ENCODE data around the gene LURAP1L.

Gene LURAP1L

DNA sequence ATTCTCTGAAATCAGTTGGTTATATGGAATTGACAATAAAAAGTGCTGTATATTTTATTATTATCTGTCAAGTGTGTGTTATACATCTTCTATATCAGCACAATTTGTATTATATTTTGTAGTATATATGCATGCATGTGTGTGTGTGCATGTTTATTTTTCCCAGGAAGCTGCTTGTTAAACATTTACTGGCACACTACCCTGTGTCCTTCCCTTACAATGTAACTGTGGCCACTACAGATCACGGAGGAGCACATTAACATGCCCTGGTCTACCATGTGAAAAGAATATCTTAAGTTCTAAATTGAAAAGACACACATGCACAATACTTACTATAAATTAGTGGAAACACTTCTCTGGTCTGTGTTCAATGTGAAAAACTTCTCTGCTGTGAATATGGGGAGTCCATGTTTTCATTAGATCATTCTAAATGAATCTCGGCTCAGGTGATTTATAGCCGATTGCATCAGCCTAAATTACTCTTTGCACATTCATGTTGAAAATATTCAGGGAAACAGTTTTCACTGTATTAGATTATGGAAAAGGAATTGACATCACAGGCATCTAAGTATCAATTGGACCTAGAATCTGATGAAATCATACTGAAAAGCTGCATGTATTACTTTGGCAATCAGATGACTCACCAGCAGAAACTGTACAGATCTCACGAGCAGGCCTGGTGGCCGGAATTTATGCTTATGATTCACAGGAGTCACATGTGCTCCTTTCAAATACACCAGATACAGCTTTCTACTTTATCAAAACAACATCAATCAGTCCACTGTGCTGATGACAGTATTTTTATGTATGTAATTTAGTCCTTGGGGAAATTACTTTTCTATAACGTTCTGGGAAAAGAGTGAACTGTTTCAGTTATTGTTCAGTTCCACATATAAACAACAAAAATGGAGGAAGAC is 39.4 kb downstream of the LURAP1L start:
- DNase-seq = no peak

- no peak for DNase-seq
Measured at GRCh38 chr9:12814877-12815237, 40.0 kb downstream of the LURAP1L start.

DNA sequence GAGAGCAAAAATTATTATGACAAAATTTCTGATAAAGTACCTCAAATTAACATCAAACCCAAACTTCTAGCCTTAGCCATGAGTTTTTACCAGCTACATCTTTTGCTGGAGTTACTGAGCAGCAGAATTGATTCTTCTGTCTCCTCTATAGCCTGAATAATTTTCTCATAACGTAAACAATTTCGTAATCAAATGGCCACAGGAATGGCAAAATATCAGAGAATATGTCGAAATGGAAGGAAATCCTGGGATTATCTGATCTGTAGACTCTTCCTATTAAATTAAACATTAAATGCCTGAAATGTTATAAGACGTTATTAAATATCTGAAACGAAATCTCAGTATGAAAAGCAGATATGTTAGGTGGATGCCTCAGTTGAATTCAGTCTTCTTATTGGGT is 41.1 kb downstream of the LURAP1L start:
- no peak for DNase-seq

- DNase-seq = no peak
Measured at GRCh38 chr9:12816656-12817101, 41.9 kb downstream of the LURAP1L start.

DNA sequence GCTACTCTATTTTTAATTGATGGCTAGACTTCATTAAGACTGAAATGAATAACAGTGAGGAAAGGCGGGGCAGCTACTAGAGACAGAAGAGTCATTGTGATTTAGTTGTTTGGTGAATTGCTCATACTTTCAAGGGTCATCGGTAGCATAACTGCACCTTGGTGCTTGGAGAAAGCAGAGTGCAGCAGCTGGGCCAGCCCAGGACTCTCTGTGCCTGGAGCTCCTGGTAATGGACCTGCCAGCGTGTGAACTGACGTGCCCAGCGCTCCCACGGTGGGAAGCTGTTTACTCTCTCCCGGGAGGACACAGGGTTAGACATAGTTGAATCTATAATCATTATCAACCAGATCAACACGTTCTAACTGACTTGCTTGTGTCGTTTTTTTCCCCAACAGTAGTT is 42.9 kb downstream of the LURAP1L start:
- no peak for DNase-seq

- DNase-seq = no peak
Measured at GRCh38 chr9:12818431-12819000, 43.7 kb downstream of the LURAP1L start.

GRCh38 chr9:12819436-12820185 is 44.8 kb downstream of the LURAP1L start:
- DNase-seq = peak in 1 of 2 experiments; percentile 2

- DNase-seq = no peak
Measured at GRCh38 chr9:12822111-12822510, 47.3 kb downstream of the LURAP1L start.

DNA sequence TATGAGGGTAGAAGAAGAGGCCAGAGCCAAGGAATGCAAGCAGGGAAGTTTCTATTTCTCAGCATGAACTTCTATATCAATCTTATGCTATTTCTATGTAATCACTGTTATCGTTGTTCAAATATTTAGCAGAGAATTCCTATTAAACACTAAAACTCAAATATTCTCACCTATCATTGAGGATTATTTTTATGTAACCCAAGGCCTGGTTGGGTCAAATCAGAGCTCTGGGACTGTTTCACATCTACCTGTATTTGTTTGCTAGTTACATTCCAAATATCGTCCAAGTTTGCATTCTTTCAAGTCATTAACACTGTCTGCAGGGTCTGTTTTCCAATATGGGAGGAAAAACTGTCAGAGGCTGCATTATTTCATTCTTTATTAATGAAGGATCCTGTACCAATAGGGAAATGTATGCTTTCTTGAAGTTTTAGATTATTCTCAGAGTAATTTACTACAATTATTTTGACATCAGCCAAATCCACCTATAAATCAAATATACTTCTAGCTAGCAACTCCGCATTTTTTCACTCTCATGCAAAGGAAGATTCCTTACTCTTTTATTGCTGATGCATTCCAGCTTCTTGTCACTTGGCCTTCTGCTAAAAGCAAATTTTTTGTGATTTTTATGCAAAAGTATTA is 52.2 kb downstream of the LURAP1L start:
- no peak for DNase-seq

DNA sequence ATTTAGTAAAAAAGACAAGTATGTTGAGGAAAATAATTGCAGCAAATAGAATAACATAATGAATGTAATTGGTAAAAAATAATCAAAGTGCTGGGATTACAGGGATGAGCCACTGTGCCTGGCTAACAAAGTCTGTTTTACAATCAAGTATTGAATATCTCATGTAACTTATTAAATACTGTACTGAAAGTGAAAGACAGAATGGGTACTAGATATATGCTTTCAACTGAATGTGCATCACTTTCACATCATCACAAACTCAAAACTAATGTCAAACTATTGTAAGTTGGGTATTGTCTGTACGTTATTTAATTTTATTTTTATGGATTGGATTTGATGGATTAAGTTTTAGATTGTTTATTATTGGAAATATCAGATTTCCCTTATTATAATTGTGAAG is 58.9 kb downstream of the LURAP1L start:
- DNase-seq = no peak

- DNase-seq = no peak
Measured at GRCh38 chr9:12838546-12838945, 63.7 kb downstream of the LURAP1L start.

DNA sequence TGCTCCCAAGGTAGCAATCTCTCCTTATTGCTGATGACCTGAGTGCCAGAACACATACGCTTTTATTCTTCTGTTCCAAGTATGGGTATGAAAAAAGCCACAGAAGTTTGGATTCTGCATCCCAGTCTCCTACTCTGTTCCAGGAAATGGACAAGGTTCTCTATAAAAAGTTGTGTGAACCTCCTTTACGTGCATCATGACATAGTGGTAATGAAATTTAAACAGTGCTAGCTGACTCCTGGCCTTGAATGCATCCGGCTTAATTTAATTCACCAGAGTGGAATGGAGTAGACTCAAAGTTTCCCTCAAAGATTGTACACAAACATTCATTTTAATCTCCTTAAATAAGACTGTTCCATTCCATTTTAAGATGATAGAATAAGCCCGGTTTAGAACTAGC is 68.9 kb downstream of the LURAP1L start:
- no peak for DNase-seq

DNA sequence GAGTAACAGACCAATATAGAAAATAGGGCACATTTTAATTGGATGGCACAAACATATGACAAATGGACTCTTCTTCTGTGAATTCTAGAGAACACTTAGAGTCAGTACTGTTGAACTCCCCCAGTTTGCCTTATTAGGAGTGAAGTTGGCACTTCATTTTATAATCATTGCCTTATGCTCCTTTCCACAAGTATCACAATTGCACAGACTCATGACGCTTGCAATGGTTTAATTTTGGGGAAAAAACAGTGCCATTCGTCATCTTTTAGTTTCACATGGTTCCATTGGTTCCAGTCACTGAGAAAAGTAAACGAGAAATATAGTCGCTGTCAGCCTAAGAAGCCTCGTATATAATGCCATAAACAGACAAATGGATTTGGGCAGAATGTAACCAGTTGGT is 71.2 kb downstream of the LURAP1L start:
- no peak for DNase-seq

GRCh38 chr9:12847561-12847960 is 72.7 kb downstream of the LURAP1L start:
- DNase-seq = no peak

DNA sequence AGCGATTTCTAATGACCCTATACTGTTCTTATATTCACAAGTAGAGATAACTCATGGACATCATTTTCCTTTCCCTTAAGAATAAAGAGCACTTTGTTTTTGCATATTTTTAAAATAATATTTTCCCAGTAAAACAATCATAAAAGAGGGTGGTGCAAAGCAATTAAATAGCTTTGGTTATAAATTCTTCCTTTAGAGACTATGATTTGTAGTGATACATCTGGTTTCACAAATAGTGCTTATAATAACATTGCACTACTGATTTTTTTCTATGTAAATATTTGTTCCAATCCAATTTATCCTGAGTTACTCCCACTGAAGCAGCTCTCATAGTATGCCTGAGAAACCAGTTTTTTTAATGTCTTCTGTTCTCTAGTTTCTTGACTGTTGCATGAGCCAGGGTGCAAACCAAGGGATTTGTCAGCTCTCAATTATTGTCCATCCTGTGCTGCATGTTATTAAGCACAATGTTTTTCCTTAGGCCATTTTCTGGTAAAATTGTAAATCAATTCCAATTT is 74.7 kb downstream of the LURAP1L start:
- no peak for DNase-seq

- no peak for DNase-seq
Measured at GRCh38 chr9:12851341-12852090, 76.7 kb downstream of the LURAP1L start.

- no peak for DNase-seq
Measured at GRCh38 chr9:12853051-12853450, 78.2 kb downstream of the LURAP1L start.

GRCh38 chr9:12854221-12854620 is 79.4 kb downstream of the LURAP1L start:
- no peak for DNase-seq

DNA sequence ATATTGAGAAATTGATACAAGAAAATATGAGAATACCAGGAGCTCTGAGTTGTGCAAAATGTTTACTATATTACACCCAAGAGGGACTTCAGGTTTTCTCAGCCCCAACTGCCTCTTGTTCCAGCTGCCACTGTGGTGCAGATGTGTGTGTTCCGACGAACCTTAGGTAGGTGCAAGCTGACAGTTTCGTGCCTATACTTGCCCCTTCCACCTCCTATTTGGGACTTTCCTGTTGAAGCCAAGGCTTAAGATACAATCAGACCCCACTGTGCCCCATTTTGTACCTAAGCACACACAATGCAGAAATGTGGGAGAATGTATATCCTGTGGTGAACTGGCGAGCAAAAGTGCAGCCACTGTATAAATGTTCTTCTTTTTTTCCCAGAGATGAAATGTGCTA is 80.2 kb downstream of the LURAP1L start:
- no peak for DNase-seq

- DNase-seq = no peak
Measured at GRCh38 chr9:12856603-12857002, 81.8 kb downstream of the LURAP1L start.

GRCh38 chr9:12859704-12860251 is 85.0 kb downstream of the LURAP1L start:
- DNase-seq = no peak

DNA sequence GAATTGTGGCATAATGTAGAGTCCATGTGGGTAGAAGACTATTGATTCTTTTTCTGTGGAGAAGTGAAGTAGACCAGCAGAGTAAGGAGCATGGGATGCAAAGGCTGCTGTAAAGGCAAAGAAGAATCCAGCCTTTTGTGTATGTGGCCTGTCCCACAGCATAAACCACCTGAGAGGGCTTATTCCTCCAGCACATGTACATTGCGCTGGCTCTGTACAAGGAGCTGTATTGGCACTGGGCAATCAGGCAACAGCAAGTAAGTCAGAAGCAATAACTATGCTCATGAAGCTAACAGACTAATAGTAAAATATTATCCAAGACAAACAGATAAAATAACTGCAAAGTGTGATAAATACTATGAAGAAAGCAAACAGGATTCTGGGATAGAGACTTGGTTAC is 86.2 kb downstream of the LURAP1L start:
- DNase-seq = no peak
